Measurements from ENCODE around the gene UFC1. TPM values are rescaled to one million over a fixed set of nuclear protein-coding genes. Genes with fewer than 3 reads are reported as not detected.

Gene UFC1
- total and polyA plus RNA-seq, 2 donors (not counting 3 experiments of a cell fraction or from before 2014, with no cell fraction given): 102 to 149 TPM

GRCh38 chr1:161127649-161128048, 26.1 kb upstream of the UFC1 start:
- H3K9me3 ChIP-seq (replicated peaks; ENCODE audit: control insufficient read depth, insufficient read depth, low read length): no peaks in the 10 kb centered on the region
- intact Hi-C loops (cut with micrococcal nuclease) (no loop called here), dilution Hi-C loops (cut with MboI; ENCODE audit: extremely low pct_ligation_motif_present, low sequenced_read_pairs) (no loop called here)
- ChIA-PET POLR2A (no interaction called here), CTCF (interaction anchor here (0.7 to 1.8 kb wide), 5 partner anchors 10 to 130 kb away, joined by 3 to 5 read pairs (median 4); no protein-coding TSS in a partner anchor)
- H3K79me2 ChIP-seq (ENCODE audit: control insufficient read depth, insufficient read depth, low read length): peaks cover 64% of the 10 kb centered on the region
- FAIRE-seq (no peak), DNase-seq (ENCODE audit: low read depth, low spot score) (no peak)
- H3K27me3 ChIP-seq (ENCODE audit: control insufficient read depth in 2 of 2, insufficient read depth in 2 of 2, low read length in 2 of 2): no peaks in the 10 kb centered on the region
- no peak overlapping the region for H3K9ac ChIP-seq (replicated peaks; ENCODE audit: extremely low read depth, insufficient read depth, low read length)
- H3K27ac ChIP-seq (ENCODE audit: insufficient read depth, low read depth, low read length): no peak overlapping the region
- H3K36me3 ChIP-seq (ENCODE audit: control insufficient read depth in 2 of 2, extremely low read depth in 1 of 2, insufficient read depth in 2 of 2, low read length in 2 of 2): peaks cover 19 to 27% of the 10 kb centered on the region in 2 experiments
- TF ChIP-seq CTCF (IDR thresholded peaks at IDR 0.05; ENCODE audit: extremely low read depth in 1 of 2, insufficient read depth in 1 of 2, low read depth in 1 of 2, low read length in 2 of 2) (no peak), JUN (IDR thresholded peaks at IDR 0.05; ENCODE audit: borderline replicate concordance, insufficient read depth, insufficient read length, low read depth) (no peak), GATA2 (IDR thresholded peaks at IDR 0.05; ENCODE audit: insufficient read depth, insufficient read length, low read depth, low read length) (no peak), EZH2 (IDR thresholded peaks at IDR 0.05; ENCODE audit: borderline replicate concordance, low read depth, low read length, severe bottlenecking) (no peak), MYC (IDR thresholded peaks at IDR 0.05; ENCODE audit: low read depth, low read length) (no peak), FOS (IDR thresholded peaks at IDR 0.05; ENCODE audit: borderline replicate concordance, insufficient read depth, low read length) (no peak), POLR2A (IDR thresholded peaks at IDR 0.05; ENCODE audit: low read depth, low read length) (no peak), POLR2AphosphoS5 (IDR thresholded peaks at IDR 0.05; ENCODE audit: insufficient read depth, low read depth, low read length) (no peak)
- TF ChIP-seq, protein P1, sequence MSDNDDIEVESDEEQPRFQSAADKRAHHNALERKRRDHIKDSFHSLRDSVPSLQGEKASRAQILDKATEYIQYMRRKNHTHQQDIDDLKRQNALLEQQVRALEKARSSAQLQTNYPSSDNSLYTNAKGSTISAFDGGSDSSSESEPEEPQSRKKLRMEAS (IDR thresholded peaks at IDR 0.05; ENCODE audit: insufficient read depth, insufficient read length): no peak
- BruUV-seq (replicated peaks): no TSS peak
- peaks cover 21% of the 10 kb centered on the region for H3K4me1 ChIP-seq (ENCODE audit: control insufficient read depth, extremely low read depth, insufficient read depth, low read length)
- no peaks in the 10 kb centered on the region for H3K9me1 ChIP-seq (replicated peaks; ENCODE audit: control insufficient read depth, extremely low read depth, insufficient read depth, low read length)
- H2AFZ ChIP-seq (ENCODE audit: low read depth, low read length): no peak overlapping the region
- no peak overlapping the region for H3K4me3 ChIP-seq (replicated peaks in 1 of 3; ENCODE audit: insufficient read depth in 1 of 3, low read depth in 1 of 3, low read length in 3 of 3)
- no peak overlapping the region for H3K4me2 ChIP-seq (ENCODE audit: insufficient read depth, low read length)
- H4K20me1 ChIP-seq (replicated peaks; ENCODE audit: control insufficient read depth, extremely low read depth, insufficient read depth, low read length): no peaks in the 10 kb centered on the region

Data from endothelial cell of umbilical vein (primary cell).